OCI-LY1 (cell line): ENCODE data around the gene ZNF586.

Experiments
- EZH2 ChIP-seq: fragments of 200-600 bp; sonication (generic), shearing (Covaris generic); IDR thresholded peaks from 2 replicates; pipeline ENCODE4 v1.8.0; 2017; ENCODE audit warnings: borderline replicate concordance, mixed run types, mild to moderate bottlenecking, antibody characterized with exemption, low read length, moderate library complexity, mixed read lengths
- TF ChIP-seq, protein P1 (sequence below): fragments of 200-600 bp; sonication (generic), shearing (Covaris generic); IDR thresholded peaks from 2 replicates; pipeline ENCODE4 v1.5.1; 2017; ENCODE audit warnings: mild to moderate bottlenecking, antibody characterized with exemption, low read length, moderate library complexity, mixed read lengths

DNA sequence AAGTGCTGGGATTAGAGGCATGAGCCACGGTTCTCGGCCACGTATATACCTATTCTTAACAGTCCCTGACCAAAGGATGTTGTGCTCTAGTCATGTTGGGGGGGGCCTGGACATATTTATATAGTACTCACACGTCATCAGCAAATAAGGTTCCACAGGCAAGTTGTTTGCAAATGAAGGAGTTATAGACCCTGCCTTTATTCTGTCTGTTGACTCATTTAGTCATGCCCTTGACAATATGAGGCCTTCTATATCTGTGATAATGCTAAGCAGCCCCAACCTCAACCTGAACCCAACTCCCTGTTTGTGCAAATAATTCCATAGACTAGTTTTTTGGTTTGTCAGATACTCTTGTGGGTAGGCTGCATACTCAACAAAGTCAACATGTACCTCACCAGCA is 8.9 kb downstream of the ZNF586 start:
- TF ChIP-seq, protein P1, sequence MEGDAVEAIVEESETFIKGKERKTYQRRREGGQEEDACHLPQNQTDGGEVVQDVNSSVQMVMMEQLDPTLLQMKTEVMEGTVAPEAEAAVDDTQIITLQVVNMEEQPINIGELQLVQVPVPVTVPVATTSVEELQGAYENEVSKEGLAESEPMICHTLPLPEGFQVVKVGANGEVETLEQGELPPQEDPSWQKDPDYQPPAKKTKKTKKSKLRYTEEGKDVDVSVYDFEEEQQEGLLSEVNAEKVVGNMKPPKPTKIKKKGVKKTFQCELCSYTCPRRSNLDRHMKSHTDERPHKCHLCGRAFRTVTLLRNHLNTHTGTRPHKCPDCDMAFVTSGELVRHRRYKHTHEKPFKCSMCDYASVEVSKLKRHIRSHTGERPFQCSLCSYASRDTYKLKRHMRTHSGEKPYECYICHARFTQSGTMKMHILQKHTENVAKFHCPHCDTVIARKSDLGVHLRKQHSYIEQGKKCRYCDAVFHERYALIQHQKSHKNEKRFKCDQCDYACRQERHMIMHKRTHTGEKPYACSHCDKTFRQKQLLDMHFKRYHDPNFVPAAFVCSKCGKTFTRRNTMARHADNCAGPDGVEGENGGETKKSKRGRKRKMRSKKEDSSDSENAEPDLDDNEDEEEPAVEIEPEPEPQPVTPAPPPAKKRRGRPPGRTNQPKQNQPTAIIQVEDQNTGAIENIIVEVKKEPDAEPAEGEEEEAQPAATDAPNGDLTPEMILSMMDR: no peak
- TF ChIP-seq EZH2: no peak
